Dendritic cell treated with granulocyte-macrophage colony-stimulating factor and Interleukin-4, amounts not matched to agents 40 ng/mL and 50 ng/mL, for 4 days (primary cell): ENCODE measurements around the gene RBMS2.
"Not testable (repeated sequence)": the region's sequence is repeated elsewhere in the genome, so short reads cannot be mapped to it uniquely, and the experiment has no call there.

Experiments used
- H3K27ac Mint-ChIP-seq: one replicate; pipeline ENCODE4 v1.8.0; 2022; ENCODE audit warnings: mild to moderate bottlenecking, mixed read lengths
- H3K27me3 Mint-ChIP-seq: one replicate; pipeline ENCODE4 v1.8.0; 2022; ENCODE audit warnings: mild to moderate bottlenecking, mixed read lengths
- H3K36me3 Mint-ChIP-seq: one replicate; pipeline ENCODE4 v1.8.0; 2022; ENCODE audit warnings: low read depth, mixed read lengths
- H3K4me1 Mint-ChIP-seq: one replicate; pipeline ENCODE4 v1.8.0; 2022; ENCODE audit warnings: low read depth, mixed read lengths
- H3K4me3 Mint-ChIP-seq: one replicate; pipeline ENCODE4 v1.8.0; 2022; ENCODE audit warnings: mild to moderate bottlenecking, moderate library complexity, mixed read lengths
- H3K9me3 Mint-ChIP-seq: one replicate; pipeline ENCODE4 v1.8.0; 2022; ENCODE audit warnings: mixed read lengths
- intact Hi-C: fragments of 100-400 bp; cut with micrococcal nuclease; formaldehyde crosslinking; loops from one replicate; pipeline ENCODE4 v1.15.0; 2022

The RBMS2 gene

DNA sequence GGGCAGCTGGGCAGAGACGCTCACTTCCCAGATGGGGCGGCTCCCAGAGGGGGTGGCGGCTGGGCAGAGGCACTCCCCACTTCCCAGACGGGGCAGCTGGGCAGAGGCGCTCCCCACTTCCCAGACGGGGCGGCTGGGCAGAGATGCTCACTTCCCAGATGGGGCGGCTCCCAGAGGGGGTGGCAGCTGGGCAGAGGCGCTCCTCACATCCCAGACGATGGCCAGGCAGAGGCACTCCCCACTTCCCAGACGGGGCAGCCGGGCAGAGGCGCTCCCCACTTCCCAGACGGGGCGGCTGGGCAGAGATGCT is 27.6 kb upstream of the RBMS2 start:
- H3K27me3 Mint-ChIP-seq = peaks cover 50% of the 10 kb centered on the region
- intact Hi-C loops, H3K4me3 Mint-ChIP-seq, H3K27ac Mint-ChIP-seq, H3K9me3 Mint-ChIP-seq, H3K36me3 Mint-ChIP-seq, H3K4me1 Mint-ChIP-seq: not testable (repeated sequence)

DNA sequence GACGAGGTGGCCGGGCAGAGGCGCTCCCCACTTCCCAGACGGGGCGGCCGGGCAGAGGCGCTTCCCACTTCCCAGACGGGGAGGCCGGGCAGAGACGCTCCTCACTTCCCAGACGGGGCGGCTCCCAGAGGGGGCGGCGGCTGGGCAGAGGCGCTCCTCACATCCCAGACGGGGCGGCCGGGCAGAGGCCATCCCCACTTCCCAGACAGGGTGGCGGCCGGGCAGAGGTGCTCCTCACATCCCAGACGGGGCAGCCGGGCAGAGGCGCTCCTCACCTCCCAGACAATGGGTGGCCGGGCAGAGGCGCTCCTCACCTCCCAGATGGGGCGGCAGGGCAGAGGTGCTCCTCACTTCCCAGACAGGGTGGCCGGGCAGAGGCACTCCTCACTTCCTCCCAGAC is 27.1 kb upstream of the RBMS2 start:
- H3K27ac Mint-ChIP-seq, H3K4me3 Mint-ChIP-seq, H3K4me1 Mint-ChIP-seq, H3K9me3 Mint-ChIP-seq, H3K36me3 Mint-ChIP-seq, intact Hi-C loops: not testable (repeated sequence)
- H3K27me3 Mint-ChIP-seq = peaks cover 46% of the 10 kb centered on the region

DNA sequence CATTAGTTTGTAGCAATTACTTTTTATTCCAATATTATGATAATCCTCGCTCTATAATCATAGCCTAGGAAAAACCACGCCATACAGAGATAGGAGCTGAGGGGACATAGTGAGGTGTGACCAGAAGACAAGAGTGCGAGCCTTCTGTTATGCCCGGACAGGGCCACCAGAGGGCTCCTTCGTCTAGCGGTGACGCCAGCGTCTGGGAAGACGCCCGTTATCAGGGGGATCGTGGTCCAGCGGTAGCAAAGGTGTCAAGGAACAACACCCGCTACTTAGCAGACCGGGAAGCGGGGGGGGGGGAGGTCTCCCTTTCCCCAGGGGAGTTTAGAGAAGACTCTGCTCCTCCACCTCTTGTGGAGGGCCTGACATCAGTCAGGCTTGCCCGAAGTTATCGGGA is 24.9 kb upstream of the RBMS2 start:
- not testable (repeated sequence) for H3K4me1 Mint-ChIP-seq
- Mint-ChIP-seq H3K27me3 (peaks cover 38% of the 10 kb centered on the region), H3K4me3 (peak overlapping the region; percentile 26)

DNA sequence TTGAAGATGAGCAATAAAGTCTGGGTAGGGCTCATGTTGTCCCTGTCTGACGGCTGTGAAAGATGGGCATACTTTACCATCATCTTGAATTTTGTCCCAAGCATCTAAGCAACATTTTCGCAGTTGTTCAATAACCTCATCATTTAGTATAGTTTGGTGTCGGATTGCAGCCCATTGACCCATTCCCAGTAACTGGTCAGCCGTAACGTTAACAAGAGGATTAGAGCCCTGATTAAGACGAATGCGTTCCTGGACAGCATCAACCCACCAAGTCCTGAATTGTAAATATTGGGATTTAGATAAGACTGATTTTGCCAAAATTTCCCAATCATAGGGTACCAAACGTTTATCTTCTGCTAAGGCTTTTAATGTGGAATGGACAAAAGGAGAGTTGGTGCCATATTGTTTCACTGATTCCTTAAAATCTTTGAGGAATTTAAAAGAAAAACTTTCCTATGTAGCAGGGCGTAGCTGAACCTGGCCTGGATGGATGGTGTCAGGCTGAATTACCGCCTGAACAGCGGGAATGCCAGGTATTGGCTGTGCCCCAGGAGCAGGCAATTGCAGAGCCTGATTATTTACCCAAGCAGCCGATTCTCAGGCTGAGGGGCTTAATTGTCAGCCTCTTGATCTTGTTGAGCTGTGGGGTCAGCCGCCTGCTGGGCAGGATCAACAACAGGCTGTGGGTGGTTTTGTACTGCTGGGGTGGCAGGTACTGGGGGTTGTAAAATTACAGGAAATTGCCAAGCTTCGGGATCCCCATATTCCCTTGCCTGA is 23.3 kb upstream of the RBMS2 start:
- intact Hi-C loops, H3K4me3 Mint-ChIP-seq, H3K4me1 Mint-ChIP-seq, H3K36me3 Mint-ChIP-seq, H3K27ac Mint-ChIP-seq, H3K9me3 Mint-ChIP-seq: not testable (repeated sequence)
- H3K27me3 Mint-ChIP-seq = peaks cover 33% of the 10 kb centered on the region

More for the DNA sequence above, 24.9 kb upstream of the RBMS2 start:
- H3K36me3 Mint-ChIP-seq, intact Hi-C loops, H3K9me3 Mint-ChIP-seq, H3K27ac Mint-ChIP-seq: not testable (repeated sequence)

DNA sequence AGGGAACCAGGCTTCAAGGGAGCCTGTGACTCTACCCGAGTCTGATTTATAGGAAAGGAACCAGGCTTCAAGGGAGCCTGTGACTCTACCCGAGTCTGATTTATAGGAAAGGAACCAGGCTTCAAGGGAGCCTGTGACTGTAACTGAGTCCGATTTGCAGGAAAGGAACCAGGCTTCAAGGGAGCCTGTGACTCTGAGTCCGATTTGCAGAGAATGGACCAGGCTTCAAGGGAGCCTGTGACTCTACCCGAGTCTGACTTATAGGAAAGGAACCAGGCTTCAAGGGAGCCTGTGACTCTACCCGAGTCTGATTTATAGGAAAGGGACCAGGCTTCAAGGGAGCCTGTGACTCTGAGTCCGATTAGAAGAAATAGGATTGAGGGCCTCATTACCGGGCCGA is 22.2 kb upstream of the RBMS2 start:
- intact Hi-C loops, H3K36me3 Mint-ChIP-seq, H3K27ac Mint-ChIP-seq, H3K4me3 Mint-ChIP-seq, H3K9me3 Mint-ChIP-seq, H3K4me1 Mint-ChIP-seq: not testable (repeated sequence)
- H3K27me3 Mint-ChIP-seq = peaks cover 33% of the 10 kb centered on the region

GRCh38 chr12:56499879-56500278 is 21.7 kb upstream of the RBMS2 start:
- H3K36me3 Mint-ChIP-seq, intact Hi-C loops, H3K4me1 Mint-ChIP-seq, H3K9me3 Mint-ChIP-seq, H3K4me3 Mint-ChIP-seq, H3K27ac Mint-ChIP-seq: not testable (repeated sequence)
- H3K27me3 Mint-ChIP-seq = peaks cover 33% of the 10 kb centered on the region

- Mint-ChIP-seq H3K4me3 (no peak overlapping the region), H3K9me3 (no peaks in the 10 kb centered on the region), H3K27ac (no peak overlapping the region), H3K27me3 (peaks cover 7% of the 10 kb centered on the region), H3K36me3 (no peaks in the 10 kb centered on the region), H3K4me1 (peaks cover 5% of the 10 kb centered on the region)
- intact Hi-C loops = no loop called here
Observed at GRCh38 chr12:56510786-56511185, 10.8 kb upstream of the RBMS2 start.

- H3K4me3 Mint-ChIP-seq, H3K27me3 Mint-ChIP-seq, H3K9me3 Mint-ChIP-seq, H3K36me3 Mint-ChIP-seq, intact Hi-C loops, H3K27ac Mint-ChIP-seq: not testable (repeated sequence)
- peaks cover 18% of the 10 kb centered on the region for H3K4me1 Mint-ChIP-seq
Observed at GRCh38 chr12:56514014-56514318, 7.7 kb upstream of the RBMS2 start.

- peak overlapping the region; percentile 56 for H3K27ac Mint-ChIP-seq
- H3K4me1 Mint-ChIP-seq = peaks cover 42% of the 10 kb centered on the region
- H3K9me3 Mint-ChIP-seq = no peaks in the 10 kb centered on the region
- H3K36me3 Mint-ChIP-seq = peaks cover 8% of the 10 kb centered on the region
- intact Hi-C loops = no loop called here
- no peak overlapping the region for H3K4me3 Mint-ChIP-seq
- H3K27me3 Mint-ChIP-seq = no peaks in the 10 kb centered on the region
Observed at GRCh38 chr12:56517854-56518253, 3.8 kb upstream of the RBMS2 start.

GRCh38 chr12:56518570-56518969 is 3.0 kb upstream of the RBMS2 start:
- Mint-ChIP-seq H3K4me3 (no peak overlapping the region), H3K36me3 (peaks cover 8% of the 10 kb centered on the region), H3K27ac (peak overlapping the region; percentile 56), H3K27me3 (no peaks in the 10 kb centered on the region), H3K4me1 (peaks cover 48% of the 10 kb centered on the region), H3K9me3 (no peaks in the 10 kb centered on the region)
- intact Hi-C loops = no loop called here

GRCh38 chr12:56520048-56520447 is 1.6 kb upstream of the RBMS2 start:
- no peak overlapping the region for H3K4me3 Mint-ChIP-seq
- H3K4me1 Mint-ChIP-seq = peaks cover 51% of the 10 kb centered on the region
- peak overlapping the region; percentile 95 for H3K27ac Mint-ChIP-seq

GRCh38 chr12:56520506-56520905 is 1.1 kb upstream of the RBMS2 start:
- no peak overlapping the region for H3K4me3 Mint-ChIP-seq

More at GRCh38 chr12:56520048-56520447, 1.6 kb upstream of the RBMS2 start:
- peaks cover 8% of the 10 kb centered on the region for H3K36me3 Mint-ChIP-seq
- intact Hi-C loops = loop anchor here (2.0 kb wide), 1 partner anchor 51 kb away; no protein-coding TSS in a partner anchor
- H3K27me3 Mint-ChIP-seq = no peaks in the 10 kb centered on the region
- no peaks in the 10 kb centered on the region for H3K9me3 Mint-ChIP-seq

GRCh38 chr12:56521209-56521589 is 421 bp upstream of the RBMS2 start:
- Mint-ChIP-seq H3K27me3 (no peaks in the 10 kb centered on the region), H3K36me3 (peaks cover 8% of the 10 kb centered on the region), H3K4me3 (peak overlapping the region; percentile 88), H3K9me3 (no peaks in the 10 kb centered on the region), H3K27ac (peak overlapping the region; percentile 95), H3K4me1 (peaks cover 51% of the 10 kb centered on the region)
- intact Hi-C loops = loop anchor here (2.0 kb wide), 1 partner anchor 50 kb away; no protein-coding TSS in a partner anchor

More at GRCh38 chr12:56520506-56520905, 1.1 kb upstream of the RBMS2 start:
- Mint-ChIP-seq H3K36me3 (peaks cover 8% of the 10 kb centered on the region), H3K27ac (peak overlapping the region; percentile 95), H3K4me1 (peaks cover 51% of the 10 kb centered on the region), H3K9me3 (no peaks in the 10 kb centered on the region), H3K27me3 (no peaks in the 10 kb centered on the region)
- intact Hi-C loops = loop anchor here (2.0 kb wide), 1 partner anchor 50 kb away; no protein-coding TSS in a partner anchor

- no peaks in the 10 kb centered on the region for H3K27me3 Mint-ChIP-seq
- H3K36me3 Mint-ChIP-seq = peaks cover 15% of the 10 kb centered on the region
- no peaks in the 10 kb centered on the region for H3K9me3 Mint-ChIP-seq
- H3K4me1 Mint-ChIP-seq = peaks cover 57% of the 10 kb centered on the region
- intact Hi-C loops = no loop called here
- H3K4me3 Mint-ChIP-seq = peak overlapping the region; percentile 88
- H3K27ac Mint-ChIP-seq = peak overlapping the region; percentile 95
Observed at GRCh38 chr12:56522411-56523193, 982 bp downstream of the RBMS2 start.
